Measurements from ENCODE around the gene ENO2. TPM values are rescaled to one million over a fixed set of nuclear protein-coding genes. Genes with fewer than 3 reads are reported as not detected.
A peak's percentile ranks its signal among the peaks of the same experiment; 100 is the strongest.
"Not testable (repeated sequence)": the region's sequence is repeated elsewhere in the genome, so short reads cannot be mapped to it uniquely, and the experiment has no call there.

The ENO2 gene
- polyA plus RNA-seq, 1 of the 3 experiments (the other 2 are of a cell fraction), result 50.6 TPM

GRCh38 chr12:6887460-6887859, 26.9 kb upstream of the ENO2 start:
- no peak for TF ChIP-seq TCF12 (IDR thresholded peaks at IDR 0.05)
- no peak for TF ChIP-seq MEF2A (IDR thresholded peaks at IDR 0.05; ENCODE audit: borderline replicate concordance, low read depth)
- TF ChIP-seq ELF1 (IDR thresholded peaks at IDR 0.05), result no peak
- no peak for TF ChIP-seq CTCF (IDR thresholded peaks at IDR 0.05)
- no peak for TF ChIP-seq NFIC (IDR thresholded peaks at IDR 0.05; ENCODE audit: borderline replicate concordance)
- no peak for TF ChIP-seq GABPA (IDR thresholded peaks at IDR 0.05; ENCODE audit: low read depth)
- no peak for TF ChIP-seq NRF1 (IDR thresholded peaks at IDR 0.05; ENCODE audit: low read depth, low read length)
- no peak for TF ChIP-seq JUND (IDR thresholded peaks at IDR 0.05)
- TF ChIP-seq TAF1 (IDR thresholded peaks at IDR 0.05; ENCODE audit: borderline replicate concordance, low read depth, low read length), result no peak
- no peak for TF ChIP-seq SMC3 (IDR thresholded peaks at IDR 0.05; ENCODE audit: low read depth, low read length)
- no peak overlapping the region for H3K4me3 ChIP-seq (ENCODE audit: low read depth in 2 of 2, low read length in 1 of 2)
- peaks cover 4 to 5% of the 10 kb centered on the region in 2 experiments for H3K36me3 ChIP-seq (replicated peaks in 1 of 2; ENCODE audit: control insufficient read depth in 1 of 2, insufficient read depth in 2 of 2, low read length in 1 of 2)
- DNase-seq, result no peak
- no peak overlapping the region for H2AFZ ChIP-seq (ENCODE audit: low read depth)
- no peak overlapping the region for H3K9ac ChIP-seq
- no peak overlapping the region for H3K4me2 ChIP-seq
- 92% methylated on average over 8 of the region's 8 CpGs for WGBS (ENCODE audit: low lambda C conversion rate)
- POLR2A ChIA-PET, result no interaction called here
- H3K9me2 ChIP-seq, result no peaks in the 10 kb centered on the region
- no peaks in the 10 kb centered on the region for H4K20me1 ChIP-seq (ENCODE audit: insufficient read depth)
- H3K27me3 ChIP-seq (ENCODE audit: insufficient read depth), result no peaks in the 10 kb centered on the region
- H3K79me2 ChIP-seq (ENCODE audit: insufficient read depth), result no peaks in the 10 kb centered on the region
- CTCF ChIA-PET, result interaction anchor here (1.4 kb wide), 1 partner anchor 15 kb away, joined by 4 read pairs; the partner anchor contains the start of gene SPSB2
- H3K27ac ChIP-seq (ENCODE audit: low read depth in 2 of 2, low read length in 1 of 2), result no peak overlapping the region
- no peaks in the 10 kb centered on the region for H3K9me3 ChIP-seq
- peaks cover 6 to 9% of the 10 kb centered on the region in 2 experiments; a peak in 3 of 4 replicates for H3K4me1 ChIP-seq (ENCODE audit: control insufficient read depth in 1 of 2, insufficient read depth in 2 of 2, low read depth in 1 of 2, low read length in 1 of 2)
- H3F3A ChIP-seq (replicated peaks; ENCODE audit: insufficient read depth), result peaks cover 16% of the 10 kb centered on the region

GRCh38 chr12:6888360-6888759, 26.0 kb upstream of the ENO2 start:
- peaks cover 6 to 9% of the 10 kb centered on the region in 2 experiments; a peak in 3 of 4 replicates for H3K4me1 ChIP-seq (ENCODE audit: control insufficient read depth in 1 of 2, insufficient read depth in 2 of 2, low read depth in 1 of 2, low read length in 1 of 2)
- POLR2A ChIA-PET, result no interaction called here
- H4K20me1 ChIP-seq (ENCODE audit: insufficient read depth), result no peaks in the 10 kb centered on the region
- TF ChIP-seq JUND (IDR thresholded peaks at IDR 0.05) (no peak), EP300 (IDR thresholded peaks at IDR 0.05; ENCODE audit: borderline replicate concordance in 1 of 2, low read depth in 1 of 2, low read length in 1 of 2) (no peak), EZH2phosphoT487 (IDR thresholded peaks at IDR 0.05; ENCODE audit: borderline replicate concordance, low read depth) (no peak), FOXM1 (IDR thresholded peaks at IDR 0.05; ENCODE audit: low read depth) (no peak), TCF12 (IDR thresholded peaks at IDR 0.05) (no peak), ELF1 (IDR thresholded peaks at IDR 0.05) (no peak), IRF3 (IDR thresholded peaks at IDR 0.05; ENCODE audit: low read depth, low read length) (no peak)
- peaks cover 16% of the 10 kb centered on the region for H3F3A ChIP-seq (replicated peaks; ENCODE audit: insufficient read depth)
- CTCF ChIA-PET, result no interaction called here
- H3K9ac ChIP-seq, result no peak overlapping the region
- H3K36me3 ChIP-seq (replicated peaks in 1 of 2; ENCODE audit: control insufficient read depth in 1 of 2, insufficient read depth in 2 of 2, low read length in 1 of 2), result peaks cover 2 to 5% of the 10 kb centered on the region in 2 experiments
- WGBS (ENCODE audit: low lambda C conversion rate), result 94% methylated on average over 2 of the region's 2 CpGs
- H3K9me3 ChIP-seq, result no peaks in the 10 kb centered on the region
- H2AFZ ChIP-seq (ENCODE audit: low read depth), result no peak overlapping the region
- no peaks in the 10 kb centered on the region for H3K9me2 ChIP-seq
- 0 out of 4 replicates have a peak overlapping the region, but pooled peaks of 1 of the 2 experiments have one; percentile 12 for H3K4me3 ChIP-seq (ENCODE audit: low read depth in 2 of 2, low read length in 1 of 2)
- H3K79me2 ChIP-seq (ENCODE audit: insufficient read depth), result no peaks in the 10 kb centered on the region
- DNase-seq, result no peak
- no peaks in the 10 kb centered on the region for H3K27me3 ChIP-seq (ENCODE audit: insufficient read depth)
- H3K27ac ChIP-seq (ENCODE audit: low read depth in 2 of 2, low read length in 1 of 2), result no peak overlapping the region
- H3K4me2 ChIP-seq, result no peak overlapping the region

GRCh38 chr12:6888794-6889193, 25.6 kb upstream of the ENO2 start:
- DNase-seq; CTCF ChIA-PET; H4K20me1 ChIP-seq (ENCODE audit: insufficient read depth); H3K4me3 ChIP-seq (ENCODE audit: low read depth in 2 of 2, low read length in 1 of 2); H3K27ac ChIP-seq (ENCODE audit: low read depth in 2 of 2, low read length in 1 of 2); H3K9ac ChIP-seq; H3K4me1 ChIP-seq (ENCODE audit: control insufficient read depth in 1 of 2, insufficient read depth in 2 of 2, low read depth in 1 of 2, low read length in 1 of 2); H3K4me2 ChIP-seq; H3K9me3 ChIP-seq; H3K79me2 ChIP-seq (ENCODE audit: insufficient read depth); H3K9me2 ChIP-seq; H3K36me3 ChIP-seq (replicated peaks in 1 of 2; ENCODE audit: control insufficient read depth in 1 of 2, insufficient read depth in 2 of 2, low read length in 1 of 2); H3K27me3 ChIP-seq (ENCODE audit: insufficient read depth); H2AFZ ChIP-seq (ENCODE audit: low read depth): not testable (repeated sequence)
- 93% methylated on average over 7 of the region's 7 CpGs for WGBS (ENCODE audit: low lambda C conversion rate)
- POLR2A ChIA-PET, result interaction anchor here (1.2 kb wide), 1 partner anchor 25 kb away, joined by 4 read pairs; the partner anchor contains the start of gene ENO2
- peaks cover 16% of the 10 kb centered on the region for H3F3A ChIP-seq (replicated peaks; ENCODE audit: insufficient read depth)

All from SK-N-SH (cell line).